Activated CD8-positive, alpha-beta memory T cell treated with anti-CD3 and anti-CD28 coated beads, Interleukin-2, amount 50 U/mL, for 48 hours (primary cell): Measurements from ENCODE around the gene SLC12A2.

ENCODE experiments used
- DNase-seq: peaks from one replicate; pipeline ENCODE4 v3.0.0-alpha.2; 2020

Gene SLC12A2

DNA sequence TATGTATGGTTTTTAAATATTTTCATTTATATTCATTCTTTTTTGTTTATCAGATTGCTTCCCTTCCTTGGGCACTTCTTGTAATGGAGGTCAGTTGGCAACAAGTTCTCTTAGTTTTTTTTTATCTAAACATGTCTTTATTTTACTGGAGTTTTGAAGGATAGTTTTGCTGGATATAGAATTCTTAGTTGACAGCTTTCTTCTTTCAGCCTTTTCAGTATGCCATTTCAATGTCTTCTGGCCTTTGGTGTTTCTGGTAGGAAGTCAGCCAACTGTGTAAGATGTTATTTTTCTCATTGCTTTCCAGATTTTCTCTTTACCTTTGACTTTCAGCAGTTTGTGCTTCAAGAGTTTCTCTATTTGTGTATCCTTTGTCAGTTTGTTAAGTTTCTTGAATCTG is 14.2 kb downstream of the SLC12A2 start:
- no peak for DNase-seq

DNA sequence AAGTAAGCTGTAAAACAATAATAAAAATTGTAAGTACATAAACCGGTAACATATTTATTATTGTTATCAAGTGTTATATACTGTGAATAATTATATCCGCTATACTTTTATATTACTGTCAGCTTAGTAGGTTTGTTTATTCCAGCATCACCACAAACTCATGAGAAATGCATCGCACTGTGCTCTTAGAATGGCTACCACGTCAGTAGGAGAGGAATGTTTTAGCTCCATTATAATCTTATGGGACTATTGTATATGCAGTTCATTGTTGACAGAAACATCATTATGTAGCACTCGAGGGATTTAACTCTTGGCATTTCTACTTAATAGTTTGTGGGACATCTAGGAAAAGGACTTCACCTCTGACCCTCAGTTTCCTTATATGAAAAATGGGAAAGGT is 16.4 kb downstream of the SLC12A2 start:
- DNase-seq = no peak

GRCh38 chr5:128100860-128101557 is 17.4 kb downstream of the SLC12A2 start:
- no peak for DNase-seq

GRCh38 chr5:128101676-128102075 is 18.1 kb downstream of the SLC12A2 start:
- DNase-seq = no peak

DNA sequence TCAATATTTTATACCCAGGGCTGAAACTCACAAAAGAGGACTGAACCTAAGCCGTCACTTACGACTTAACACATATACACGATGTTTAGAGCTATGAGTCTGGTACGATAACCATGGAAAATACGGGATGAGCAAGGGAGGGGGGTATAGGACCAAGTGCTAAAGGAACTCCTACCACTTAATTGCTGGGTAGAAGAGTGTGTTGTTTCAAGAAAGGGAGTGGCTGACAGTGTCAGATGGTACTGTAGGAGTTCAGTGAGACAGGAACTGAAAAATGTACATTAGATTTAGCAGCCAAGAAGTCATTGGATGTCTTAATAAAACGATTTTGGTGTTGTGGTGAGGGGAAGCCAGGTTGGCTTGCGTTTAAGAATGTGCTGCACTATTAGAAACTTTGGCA is 21.6 kb downstream of the SLC12A2 start:
- DNase-seq = no peak

DNA sequence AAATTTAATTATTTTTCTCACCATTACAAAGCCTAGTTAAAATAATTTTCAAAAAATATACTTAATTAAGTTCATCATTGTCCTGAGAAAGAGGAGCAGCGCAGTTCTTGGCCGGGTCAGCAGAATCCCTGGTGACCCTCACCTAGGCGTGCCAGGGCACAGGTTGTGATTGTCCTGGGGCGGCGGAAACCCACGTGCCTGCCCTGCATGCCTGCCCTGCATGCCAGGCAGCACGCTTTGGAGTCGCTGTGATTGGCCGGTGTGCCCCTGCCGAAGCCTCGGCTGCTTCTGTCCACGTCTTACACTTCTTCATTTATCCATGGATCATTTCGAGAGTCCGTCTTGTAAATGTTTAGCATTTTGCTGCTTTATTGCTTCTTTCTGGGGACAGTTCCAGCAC is 25.6 kb downstream of the SLC12A2 start:
- DNase-seq = no peak

DNA sequence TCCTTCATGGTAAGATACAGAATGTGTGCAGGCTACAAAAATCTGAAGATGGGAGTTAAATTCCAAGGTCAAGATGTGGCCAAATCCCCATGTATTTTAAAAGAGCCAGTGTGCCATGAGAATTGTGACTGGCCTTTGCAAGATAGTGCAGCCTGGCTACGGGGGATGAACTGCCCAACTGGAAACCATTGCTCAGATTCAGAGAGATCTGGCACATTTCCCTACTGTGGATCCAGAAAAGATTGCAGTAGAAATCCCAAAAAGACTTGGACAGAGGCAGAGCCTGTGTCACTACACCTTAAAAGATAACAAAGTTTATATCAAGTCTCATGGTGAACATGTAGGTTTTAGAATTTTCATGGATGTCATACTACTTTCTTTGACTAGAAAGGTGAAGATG is 26.2 kb downstream of the SLC12A2 start:
- DNase-seq = no peak

DNA sequence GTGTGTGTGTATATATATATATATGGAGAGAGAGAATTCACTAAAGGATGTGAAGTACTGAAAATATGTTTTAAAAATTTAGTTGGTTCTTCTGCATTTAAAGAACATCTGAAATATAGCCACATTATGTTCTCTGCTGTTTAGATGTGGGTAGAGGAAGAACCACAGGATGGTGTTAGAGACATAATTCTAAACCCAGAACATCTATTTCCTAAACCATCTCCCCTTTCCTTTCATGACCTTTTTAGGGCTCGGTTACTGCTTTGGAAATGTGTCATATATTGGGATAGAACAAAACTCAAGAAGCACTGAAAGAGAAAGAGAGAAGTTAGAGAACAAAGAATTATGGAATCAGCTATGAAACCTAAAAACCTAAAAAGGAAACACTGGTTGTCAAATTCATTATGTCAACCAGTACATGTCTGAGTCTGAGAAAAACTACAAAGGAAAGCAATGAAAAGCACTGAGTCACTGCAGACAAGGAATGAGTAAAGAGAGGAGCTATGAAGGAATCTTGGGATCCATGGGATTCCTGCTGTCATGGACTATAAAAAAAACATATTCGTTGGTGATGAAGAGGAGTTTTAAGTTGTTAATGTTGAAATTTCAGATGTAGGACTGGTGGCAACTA is 28.4 kb downstream of the SLC12A2 start:
- no peak for DNase-seq

DNA sequence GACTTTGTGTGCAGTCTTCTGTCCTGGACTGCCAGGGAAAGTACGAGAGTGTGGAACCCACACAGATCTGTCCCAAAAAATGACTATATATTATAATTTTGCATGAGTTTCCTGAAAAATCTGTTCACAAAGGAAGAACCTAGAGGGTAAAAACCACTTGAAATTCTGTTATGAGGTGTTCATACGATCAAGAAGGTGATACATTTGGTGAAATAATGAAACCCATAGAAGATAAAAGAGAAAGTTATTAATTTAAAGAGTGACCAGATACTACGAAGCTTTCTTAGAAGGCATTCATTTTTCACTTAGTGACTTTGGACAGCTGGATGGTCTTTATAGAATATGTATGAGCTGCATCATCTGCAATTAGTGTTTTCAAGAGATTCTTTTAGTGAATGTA is 32.9 kb downstream of the SLC12A2 start:
- DNase-seq = no peak

DNA sequence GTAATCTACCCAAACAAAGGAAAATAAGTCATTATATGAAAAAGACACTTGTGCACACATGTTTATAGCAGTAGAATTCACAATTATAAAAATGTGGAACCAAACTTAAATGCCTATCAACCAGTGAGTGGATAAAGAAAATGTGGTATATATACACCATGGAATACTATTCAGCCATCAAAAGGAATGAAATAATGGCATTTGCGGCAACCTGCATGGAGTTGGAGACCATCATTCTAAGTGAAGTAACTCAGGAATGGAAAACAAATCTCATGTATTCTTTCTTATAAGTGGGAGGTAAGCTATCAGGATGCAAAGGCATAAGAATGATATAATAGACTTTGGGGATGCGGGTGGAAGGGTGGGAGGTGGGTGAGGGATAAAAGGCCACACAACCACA is 34.6 kb downstream of the SLC12A2 start:
- DNase-seq = no peak

GRCh38 chr5:128121651-128122050 is 38.1 kb downstream of the SLC12A2 start:
- no peak for DNase-seq

DNA sequence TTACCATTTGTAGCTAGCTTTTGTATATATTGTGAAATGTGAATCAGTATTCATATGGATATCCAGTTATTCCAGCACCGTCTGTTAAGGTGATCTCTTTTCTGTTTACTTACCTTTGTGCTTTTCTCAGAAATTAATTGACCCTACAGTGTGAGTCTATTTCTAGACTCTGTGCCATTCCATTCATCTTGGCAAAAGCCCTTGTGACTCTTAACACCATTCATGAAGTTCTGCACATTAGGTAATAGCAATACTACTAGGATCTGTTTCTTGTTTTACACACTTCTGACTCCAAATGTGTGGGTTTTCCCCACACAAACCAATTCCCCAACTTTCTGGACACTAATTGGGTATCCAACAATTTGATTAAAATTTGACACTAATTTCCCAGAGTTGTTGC is 40.4 kb downstream of the SLC12A2 start:
- DNase-seq = no peak

DNA sequence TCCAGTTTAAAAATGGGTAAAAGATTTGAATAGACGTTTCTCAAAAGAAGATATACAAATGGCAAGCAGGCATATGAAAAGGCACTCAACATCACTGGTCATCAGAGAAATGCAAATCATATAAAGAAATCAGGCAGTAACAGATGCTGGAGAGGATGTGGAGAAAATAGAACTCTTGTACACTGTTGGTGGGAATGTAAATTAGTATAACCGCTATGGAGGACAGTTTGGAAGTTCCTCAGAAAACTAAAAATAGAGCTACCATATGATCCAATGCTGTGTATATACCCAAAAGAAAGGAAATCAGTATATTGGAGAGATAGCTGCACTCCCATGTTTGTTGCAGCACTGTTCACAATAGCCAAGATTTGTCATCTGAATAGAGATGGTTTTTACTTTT is 42.7 kb downstream of the SLC12A2 start:
- DNase-seq = no peak

- no peak for DNase-seq
Observed at GRCh38 chr5:128132499-128132898, 48.9 kb downstream of the SLC12A2 start.

- no peak for DNase-seq
Observed at GRCh38 chr5:128135286-128135685, 51.7 kb downstream of the SLC12A2 start.

DNA sequence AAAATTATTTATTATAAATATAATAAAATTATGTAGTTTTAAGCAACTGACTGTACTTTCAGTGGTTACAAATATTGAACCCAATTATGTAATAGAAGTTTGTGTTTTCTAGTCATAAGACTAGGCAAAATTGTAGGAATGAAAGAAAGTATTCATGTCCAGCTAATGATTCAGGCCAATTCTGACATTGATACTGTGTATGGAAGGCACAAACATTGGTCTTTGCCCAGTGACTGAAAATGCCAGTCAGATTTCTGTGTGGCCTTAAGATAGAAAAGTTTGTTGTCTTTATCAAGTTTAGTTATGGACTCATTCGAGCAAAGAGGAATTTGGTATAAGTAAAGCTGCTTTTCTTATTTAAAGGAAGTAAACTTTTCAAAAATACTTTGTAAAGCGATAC is 60.3 kb downstream of the SLC12A2 start:
- no peak for DNase-seq

DNA sequence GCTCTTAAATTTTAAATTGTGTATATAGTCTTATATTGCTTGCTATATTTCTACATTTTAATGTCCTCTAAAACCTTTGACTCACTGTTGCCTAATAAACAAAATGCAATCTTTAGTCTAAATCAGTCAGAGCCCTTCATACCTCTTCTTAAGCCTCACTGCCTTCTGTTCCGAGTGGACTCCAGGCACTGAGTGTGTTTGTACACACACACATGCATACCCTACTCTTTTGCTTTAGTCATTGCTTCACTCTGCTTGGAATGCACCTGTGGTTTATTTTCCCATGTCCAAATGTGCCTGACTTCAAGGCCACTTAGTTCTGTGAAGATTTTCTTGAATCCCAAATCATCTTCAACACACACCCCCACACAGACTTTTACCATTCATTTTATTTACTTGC is 60.9 kb downstream of the SLC12A2 start:
- no peak for DNase-seq

DNA sequence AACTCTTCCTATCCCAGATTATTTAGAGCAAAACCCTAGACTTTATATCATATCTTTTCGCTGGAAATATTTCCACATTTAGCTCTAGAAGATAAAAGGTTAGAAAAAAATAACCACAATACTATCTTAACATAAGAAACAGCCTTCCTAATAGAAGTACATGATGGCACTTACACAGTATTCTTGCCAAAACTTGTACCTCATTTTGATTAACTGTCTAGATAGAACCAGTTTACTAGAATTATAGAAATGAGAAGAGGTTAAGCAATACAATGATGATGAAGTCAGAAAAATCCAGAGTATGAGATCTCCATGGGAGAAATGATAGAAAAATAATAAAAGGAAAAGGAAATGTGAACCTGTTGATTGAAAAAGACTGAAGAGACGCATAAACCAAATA is 63.1 kb downstream of the SLC12A2 start:
- DNase-seq = no peak

- no peak for DNase-seq
Observed at GRCh38 chr5:128154943-128155342, 71.4 kb downstream of the SLC12A2 start.

DNA sequence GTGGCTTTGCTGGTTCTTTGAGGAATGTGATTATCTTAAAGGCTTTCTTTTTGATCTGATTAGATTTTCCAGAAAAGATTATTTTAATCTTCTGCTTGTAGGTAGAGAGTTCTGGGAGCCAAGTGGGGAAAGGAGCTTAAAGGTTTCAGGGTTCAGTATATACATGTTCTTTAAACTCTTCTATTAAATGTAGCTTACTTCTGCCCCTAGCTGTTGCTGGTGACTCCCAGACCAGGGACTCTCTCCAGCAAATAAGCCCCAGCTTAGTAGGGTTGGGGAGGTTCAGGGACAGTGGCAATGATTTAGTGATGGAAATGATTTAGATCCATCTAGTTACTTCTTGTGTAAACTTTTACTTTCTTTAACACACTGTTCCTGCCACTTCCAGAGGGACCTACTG is 72.2 kb downstream of the SLC12A2 start:
- no peak for DNase-seq

- no peak for DNase-seq
Observed at GRCh38 chr5:128156521-128156920, 73.0 kb downstream of the SLC12A2 start.

GRCh38 chr5:128158342-128158741 is 74.8 kb downstream of the SLC12A2 start:
- no peak for DNase-seq

- no peak for DNase-seq
Observed at GRCh38 chr5:128163991-128164390, 80.4 kb downstream of the SLC12A2 start.

DNA sequence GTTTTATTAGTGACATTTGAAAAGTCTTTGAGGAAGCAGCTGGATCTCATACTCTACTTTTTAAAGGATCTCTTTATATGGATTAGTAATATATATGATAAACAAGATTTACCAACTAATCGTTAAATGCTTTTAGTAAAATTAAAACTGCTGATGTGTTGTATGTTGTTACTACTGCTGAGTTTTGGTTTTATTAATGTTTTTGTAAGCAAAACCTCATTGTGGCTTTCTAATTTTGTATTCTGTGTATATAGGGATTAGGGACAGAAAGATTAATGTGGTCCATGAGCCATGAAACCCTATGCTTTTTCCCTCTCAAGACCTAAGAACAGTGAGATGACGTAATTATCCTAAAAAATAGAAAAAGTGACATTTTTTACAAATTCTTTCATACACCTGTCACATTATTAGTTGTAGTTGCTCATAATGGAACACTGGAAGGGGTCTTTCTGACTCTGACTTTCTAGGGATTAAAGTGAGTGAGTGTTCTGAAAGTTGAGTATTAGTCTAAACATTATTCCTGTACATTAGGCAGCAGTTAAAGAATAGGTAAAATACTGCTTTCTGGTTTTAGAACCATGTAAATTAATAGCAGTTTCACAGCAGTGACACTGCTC is 85.9 kb downstream of the SLC12A2 start:
- no peak for DNase-seq

DNA sequence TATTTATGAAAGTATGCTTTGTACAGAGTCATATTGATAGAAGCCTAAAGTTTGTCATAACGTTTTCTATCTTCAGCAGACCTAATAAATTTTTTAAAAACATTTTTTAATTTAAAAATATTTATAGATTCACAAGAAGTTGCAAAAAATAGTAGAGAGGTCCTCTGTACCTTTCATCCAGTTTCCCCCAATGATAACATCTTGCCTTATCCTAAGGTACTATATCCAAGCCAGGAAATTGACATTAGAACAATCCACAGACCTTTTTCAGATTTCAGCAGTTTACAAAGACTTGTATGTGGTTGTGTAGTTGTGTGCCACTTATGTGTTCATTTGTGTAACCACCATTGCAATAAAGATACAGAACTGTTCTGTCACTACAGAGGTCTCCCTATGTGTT is 88.5 kb downstream of the SLC12A2 start:
- no peak for DNase-seq
